Measurements from ENCODE around the gene ZNF768.
A peak's percentile ranks its signal among the peaks of the same experiment; 100 is the strongest.

The ZNF768 gene

DNA sequence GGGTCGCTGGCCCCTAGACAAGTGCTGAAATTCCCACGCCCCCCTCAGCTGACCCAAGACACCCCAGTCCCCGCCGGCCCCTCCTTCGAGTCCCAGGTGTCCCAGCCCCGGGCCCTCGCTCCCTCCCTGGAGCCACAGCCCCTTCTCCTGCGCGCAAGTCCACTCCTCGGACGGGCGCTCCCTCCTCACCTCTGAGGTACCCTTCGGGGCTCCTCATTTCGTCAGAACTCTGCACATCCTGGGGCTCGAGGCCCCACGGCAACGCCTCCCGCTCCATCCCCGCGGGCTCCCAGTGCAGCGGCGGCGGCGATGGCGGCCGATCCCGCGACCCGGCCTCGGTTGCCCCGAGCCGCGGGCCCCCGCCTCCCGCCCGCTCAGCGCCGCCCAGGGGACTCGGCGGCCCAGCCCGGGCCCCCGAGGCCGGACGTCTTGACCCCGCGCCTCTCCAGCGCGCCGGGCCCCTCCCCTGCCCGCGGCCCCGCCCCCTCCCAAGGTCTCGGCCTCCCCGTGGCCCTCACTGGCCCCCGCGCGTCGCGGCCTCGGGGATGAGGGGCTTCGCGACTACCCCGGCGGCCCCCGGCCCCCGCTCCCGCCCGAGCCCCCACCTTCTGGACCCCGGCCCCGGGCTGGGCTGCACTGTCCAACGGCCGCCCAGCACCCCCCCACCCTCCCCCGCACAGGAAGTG lies at the start of gene ZNF768:
Gene ZNF768 (minus strand): TSS at position 430 of the 686 bp plus-strand sequence. CDS start 153 bp downstream, at position 277.
- peak; percentile 20 for DNase-seq (ENCODE audit: low read depth)

GRCh38 chr16:30574678-30575077 lies 48.3 kb upstream of the ZNF768 start:
- DNase-seq (ENCODE audit: low read depth), result no peak

- DNase-seq (ENCODE audit: low read depth), result peak; percentile 93
Observed at GRCh38 chr16:30571445-30572322, 45.3 kb upstream of the ZNF768 start, which contains the start of gene ZNF688. TSS of gene ZNF688 (minus strand) at chr16:30571714. CDS start at chr16:30571629, 85 bp downstream.

- no peak for DNase-seq (ENCODE audit: low read depth)
Observed at GRCh38 chr16:30570636-30571444, 44.5 kb upstream of the ZNF768 start.

DNA sequence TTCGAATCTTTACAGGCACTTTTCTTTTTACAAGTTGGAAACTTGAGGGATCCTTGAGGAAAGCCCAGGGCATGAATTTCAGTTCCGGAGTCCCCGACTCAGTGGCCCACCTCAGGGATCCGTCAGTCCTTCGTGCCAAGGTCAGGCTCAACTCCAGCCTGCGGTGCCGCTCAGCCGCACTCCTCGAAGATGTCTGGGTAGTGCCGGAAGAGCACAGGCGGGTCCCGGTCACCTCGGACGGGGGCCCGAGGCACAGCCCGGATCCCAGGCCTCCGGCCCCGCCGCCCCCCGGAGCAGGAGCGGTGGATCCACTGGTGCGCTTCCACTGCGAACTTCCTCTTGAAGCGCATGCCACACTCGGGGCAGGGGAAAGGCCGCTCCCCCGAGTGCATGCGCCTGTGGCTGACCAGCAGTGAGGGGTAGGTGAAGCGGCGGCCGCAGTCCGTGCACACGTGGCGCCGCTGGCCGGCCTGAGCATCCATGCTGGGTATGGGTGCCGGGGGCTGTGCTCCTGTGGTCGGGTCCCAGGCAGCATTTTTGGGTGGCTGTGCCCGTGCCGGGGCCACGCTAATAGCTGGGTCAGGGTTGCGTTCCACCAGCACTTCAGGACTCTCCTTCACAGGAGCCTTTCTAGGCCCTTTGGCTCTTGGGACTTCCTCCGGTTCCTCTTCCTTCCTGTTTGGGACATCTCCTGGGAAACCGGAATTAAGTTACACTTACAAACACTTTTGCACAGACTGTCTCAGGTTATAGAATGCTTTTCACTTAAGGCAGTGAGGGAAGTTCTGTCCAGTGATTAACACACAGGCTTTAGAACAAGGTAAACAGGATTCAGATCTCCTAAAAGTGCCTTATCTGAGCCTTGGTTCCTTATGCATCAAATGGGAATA lies 43.6 kb upstream of the ZNF768 start:
- no peak for DNase-seq (ENCODE audit: low read depth)

DNA sequence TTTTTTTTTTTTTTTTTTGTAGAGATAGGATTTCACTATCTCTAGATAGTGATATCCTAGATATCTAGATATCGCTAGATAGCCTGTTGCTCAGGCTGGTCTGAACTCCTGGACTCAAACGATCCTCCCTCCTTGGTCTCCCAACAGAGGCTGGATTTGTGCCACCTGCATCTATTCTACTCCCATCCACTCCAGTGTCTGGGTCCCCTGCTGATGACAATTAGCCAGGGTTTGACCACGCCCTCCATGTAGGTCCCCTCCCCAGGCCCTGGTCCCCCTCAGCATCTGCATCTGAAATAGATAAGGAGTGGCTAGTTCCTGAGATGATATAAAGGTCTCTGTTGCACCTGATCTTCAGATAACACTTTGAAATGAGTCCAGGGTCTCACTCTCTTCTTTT lies 42.9 kb upstream of the ZNF768 start:
- DNase-seq (ENCODE audit: low read depth), result no peak

GRCh38 chr16:30567991-30568638 lies 41.7 kb upstream of the ZNF768 start:
- peak; percentile 27 for DNase-seq (ENCODE audit: low read depth)

- DNase-seq (ENCODE audit: low read depth), result peak; percentile 47
Observed at GRCh38 chr16:30567160-30567990, 41.0 kb upstream of the ZNF768 start.

DNA sequence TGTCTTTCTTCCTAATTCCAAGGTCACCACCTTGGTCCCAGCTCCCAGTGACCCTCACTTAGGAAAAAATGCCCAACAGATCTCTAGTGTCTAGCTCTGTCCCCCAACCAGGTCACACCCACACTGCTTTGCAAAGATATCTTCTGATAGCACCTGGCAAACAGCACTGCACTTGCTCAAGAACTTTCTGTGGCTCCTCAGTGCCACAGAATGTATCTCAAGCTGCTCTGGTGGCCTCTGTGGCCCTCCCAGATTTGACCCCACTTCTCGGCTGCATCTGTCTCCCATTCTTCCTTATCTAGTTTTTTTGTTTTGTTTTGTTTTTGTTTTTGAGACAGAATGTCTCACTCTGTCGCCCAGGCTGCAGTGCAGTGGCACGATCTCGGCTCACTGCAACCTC lies 40.2 kb upstream of the ZNF768 start:
- no peak for DNase-seq (ENCODE audit: low read depth)

- DNase-seq (ENCODE audit: low read depth), result no peak
Observed at GRCh38 chr16:30565984-30566383, 39.6 kb upstream of the ZNF768 start.

- DNase-seq (ENCODE audit: low read depth), result no peak
Observed at GRCh38 chr16:30565526-30565925, 39.2 kb upstream of the ZNF768 start.

DNA sequence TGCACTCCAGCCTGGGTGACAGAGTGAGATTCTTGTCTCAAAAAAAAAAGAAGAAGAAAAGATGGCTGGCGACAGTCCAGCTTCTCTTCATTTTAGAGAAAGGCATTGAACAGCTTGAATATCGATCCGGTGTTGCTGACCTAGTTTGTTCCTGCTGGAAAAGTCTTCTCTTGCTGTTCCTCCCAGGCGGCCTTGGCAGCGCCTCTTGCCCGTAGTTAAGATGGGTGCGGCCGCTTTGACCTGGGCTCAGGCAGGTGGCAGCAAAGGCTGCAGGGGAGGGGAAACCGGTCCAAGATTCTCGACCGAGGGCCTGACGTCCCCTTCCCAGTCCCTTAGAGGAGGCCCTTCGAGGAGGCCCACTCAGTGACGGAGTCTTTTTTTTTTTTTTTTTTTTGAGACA lies 35.7 kb upstream of the ZNF768 start:
- no peak for DNase-seq (ENCODE audit: low read depth)

DNA sequence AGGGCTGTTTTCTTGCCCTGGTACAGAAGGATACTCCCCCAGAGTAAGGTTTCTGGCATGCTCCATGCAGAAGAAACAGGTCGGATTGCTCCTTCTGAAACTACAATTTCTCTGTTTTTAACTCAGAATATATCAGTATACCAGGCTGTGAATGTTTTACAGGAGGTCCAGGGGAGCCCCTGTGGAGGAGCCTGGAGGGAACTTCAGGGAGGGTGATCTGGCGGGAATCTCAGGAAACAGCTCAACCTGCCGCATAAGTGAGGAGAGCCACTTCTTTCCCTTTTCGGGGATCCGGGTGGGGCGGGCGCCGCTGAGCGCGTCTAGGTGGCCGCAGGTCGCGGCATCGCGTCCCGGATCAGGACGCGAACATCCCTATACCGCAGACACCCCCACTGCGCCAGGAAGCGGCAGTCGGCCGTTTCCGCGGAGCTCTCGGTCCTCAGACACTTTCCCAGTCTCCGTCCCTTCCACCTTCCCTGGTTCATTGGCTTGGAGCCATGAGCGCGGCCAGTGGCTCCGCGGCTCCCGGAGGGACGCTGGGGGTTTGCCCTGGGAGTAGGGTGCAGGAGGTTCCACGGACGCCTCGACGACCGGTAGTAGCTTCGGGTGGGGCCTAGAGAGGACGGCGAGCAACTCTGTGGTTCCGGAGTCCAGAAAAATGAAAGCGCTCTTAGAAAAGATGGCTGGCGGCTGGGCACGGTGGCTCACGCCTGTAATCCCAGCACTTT lies 34.9 kb upstream of the ZNF768 start:
- no peak for DNase-seq (ENCODE audit: low read depth)

DNA sequence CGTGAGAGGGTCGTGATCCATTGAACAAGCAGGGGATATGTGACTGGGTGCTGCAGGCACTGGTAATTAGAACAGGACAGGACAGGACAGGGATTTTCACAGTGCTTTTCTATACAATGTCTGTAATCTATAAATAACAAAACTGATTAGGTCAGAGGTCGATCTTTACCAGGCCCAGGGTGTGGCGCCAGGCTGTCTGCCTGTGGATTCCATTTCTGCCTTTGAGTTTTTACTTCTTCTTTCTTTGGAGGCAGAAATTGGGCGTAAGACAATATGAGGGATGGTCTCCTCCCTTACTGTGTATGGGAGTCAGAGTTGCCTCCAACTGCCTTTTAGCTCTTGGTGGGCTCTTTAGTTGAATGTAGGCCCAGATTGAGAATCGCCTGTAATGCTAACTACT lies 33.3 kb upstream of the ZNF768 start:
- DNase-seq (ENCODE audit: low read depth), result no peak

- DNase-seq (ENCODE audit: low read depth), result no peak
Observed at GRCh38 chr16:30558789-30559377, 32.5 kb upstream of the ZNF768 start.

- DNase-seq (ENCODE audit: low read depth), result peak; percentile 93
Observed at GRCh38 chr16:30557957-30558788, 31.8 kb upstream of the ZNF768 start, which contains the start of gene ZNF764. TSS of gene ZNF764 (minus strand) at chr16:30558374. CDS start at chr16:30558182, 192 bp downstream.

DNA sequence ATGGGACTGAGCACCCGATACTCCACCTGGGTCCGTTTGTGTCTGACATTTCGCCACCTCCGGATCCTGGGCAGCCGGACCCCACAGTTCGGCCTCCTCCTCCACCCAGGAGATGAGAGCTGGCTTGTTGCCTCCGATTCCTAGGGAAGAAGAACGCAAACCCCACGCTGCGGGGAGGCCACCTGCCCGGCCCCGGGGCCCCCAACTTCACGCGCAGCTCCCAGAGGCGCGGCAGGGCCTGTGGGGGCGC lies 31.3 kb upstream of the ZNF768 start:
- no peak for DNase-seq (ENCODE audit: low read depth)

GRCh38 chr16:30556125-30556473 lies 29.7 kb upstream of the ZNF768 start:
- DNase-seq (ENCODE audit: low read depth), result no peak

Data from activated gamma-delta T cell treated with anti-CD3 and anti-CD28 coated beads, Interleukin-2, amount 50 U/mL, for 16 hours (primary cell).